ENCODE data around the gene KCNK3. TPM values are rescaled to one million over a fixed set of nuclear protein-coding genes. Genes with fewer than 3 reads are reported as not detected.

KCNK3 gene
- total and polyA plus RNA-seq, 2 of the 13 experiments (the other 11 are each of a cell fraction or from before 2014, with no cell fraction given) = not detected

DNA sequence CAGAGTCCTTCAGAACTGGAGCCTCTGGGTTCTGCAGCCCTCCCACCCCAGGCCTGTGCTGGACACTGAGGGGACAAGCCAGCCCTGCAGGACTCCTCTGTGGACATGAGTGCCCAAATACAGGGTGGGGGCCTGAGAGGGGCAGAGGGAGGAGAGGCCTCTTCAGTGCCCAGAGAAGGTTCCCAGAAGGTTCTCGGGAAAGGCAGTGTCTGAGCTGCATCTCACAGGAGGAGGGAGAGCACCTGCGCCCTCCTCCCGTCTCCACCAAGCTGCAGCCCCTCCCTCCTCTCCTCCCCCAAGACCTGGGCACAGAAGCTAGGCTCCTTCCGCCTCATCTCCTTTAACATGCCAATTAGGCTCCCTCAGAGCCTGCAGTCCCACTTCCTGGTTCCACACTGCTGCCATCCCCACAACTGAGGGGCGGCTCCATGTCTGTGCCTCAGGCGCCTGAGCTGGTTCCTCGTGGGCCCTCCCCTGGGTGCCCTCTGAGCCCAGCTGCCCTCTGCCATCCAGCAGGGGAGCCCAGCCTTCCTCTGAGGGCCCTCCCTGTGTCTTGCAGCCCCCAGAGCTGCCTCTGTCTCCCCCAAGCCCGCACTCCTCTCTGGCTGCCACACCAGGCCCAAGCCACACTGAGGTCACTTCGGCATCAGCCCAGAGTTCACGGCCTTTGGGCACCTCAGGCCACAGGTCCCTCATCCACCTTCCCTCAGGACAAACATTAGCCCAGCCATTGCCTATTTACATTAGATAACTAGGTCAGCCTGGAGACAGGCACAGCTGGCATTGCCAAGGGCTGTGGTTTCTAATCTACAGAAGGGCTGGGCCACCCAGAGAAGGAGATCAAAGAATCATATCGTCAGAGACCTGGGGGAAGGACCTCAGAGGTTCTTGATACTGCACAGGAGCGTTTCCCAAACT, 28.9 kb downstream of the KCNK3 start (continued):
- TF ChIP-seq HMGXB3 (CRISPR knock-in tag; IDR thresholded peaks at IDR 0.05; ENCODE audit: borderline replicate concordance) = peak; percentile 67; the same call in 1 of the 2 replicates
- TF ChIP-seq, protein P1, sequence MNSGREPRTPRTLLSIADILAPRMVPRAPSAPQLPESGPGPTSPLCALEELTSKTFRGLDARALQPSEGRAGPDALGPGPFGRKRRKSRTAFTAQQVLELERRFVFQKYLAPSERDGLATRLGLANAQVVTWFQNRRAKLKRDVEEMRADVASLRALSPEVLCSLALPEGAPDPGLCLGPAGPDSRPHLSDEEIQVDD (CRISPR knock-in tag; IDR thresholded peaks at IDR 0.05; ENCODE audit: borderline replicate concordance) = no peak
- TF ChIP-seq ISX (CRISPR knock-in tag; conservative IDR thresholded peaks at IDR 0.05) = no peak
- TF ChIP-seq, protein P2, sequence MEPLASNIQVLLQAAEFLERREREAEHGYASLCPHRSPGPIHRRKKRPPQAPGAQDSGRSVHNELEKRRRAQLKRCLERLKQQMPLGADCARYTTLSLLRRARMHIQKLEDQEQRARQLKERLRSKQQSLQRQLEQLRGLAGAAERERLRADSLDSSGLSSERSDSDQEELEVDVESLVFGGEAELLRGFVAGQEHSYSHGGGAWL (CRISPR knock-in tag; IDR thresholded peaks at IDR 0.05) = 0 out of 2 replicates have a peak, but pooled peaks have one; percentile 19
- TF ChIP-seq FOXM1 (CRISPR knock-in tag; IDR thresholded peaks at IDR 0.05) = no peak
- TF ChIP-seq NR2C2 (CRISPR knock-in tag; IDR thresholded peaks at IDR 0.05; ENCODE audit: borderline replicate concordance) = peak; percentile 74
- peak; percentile 99 for TF ChIP-seq HHEX (CRISPR knock-in tag; IDR thresholded peaks at IDR 0.05)
- no peak for TF ChIP-seq USF2 (IDR thresholded peaks at IDR 0.05; ENCODE audit: low read depth, low read length)
- no peak for TF ChIP-seq USF2 (CRISPR knock-in tag; IDR thresholded peaks at IDR 0.05; ENCODE audit: borderline replicate concordance)
- no peak for TF ChIP-seq ZNF296 (CRISPR knock-in tag; conservative IDR thresholded peaks at IDR 0.05)
- no peak; the same call in 1 of the 2 replicates for TF ChIP-seq CREM (IDR thresholded peaks at IDR 0.05)
- no peak for TF ChIP-seq CREM (CRISPR knock-in tag; IDR thresholded peaks at IDR 0.05)
- no peak for TF ChIP-seq ZNF557 (CRISPR knock-in tag; IDR thresholded peaks at IDR 0.05)
- no peak for TF ChIP-seq ZFP82 (CRISPR knock-in tag; IDR thresholded peaks at IDR 0.05; ENCODE audit: borderline replicate concordance)
- TF ChIP-seq SOX6 (IDR thresholded peaks at IDR 0.05) = no peak
- peak; percentile 50 for TF ChIP-seq SOX6 (CRISPR knock-in tag; IDR thresholded peaks at IDR 0.05)
- peak; percentile 77; the same call in 1 of the 2 replicates for TF ChIP-seq CBX5 (CRISPR knock-in tag; IDR thresholded peaks at IDR 0.05; ENCODE audit: borderline replicate concordance)
- TF ChIP-seq ATF2 (CRISPR knock-in tag; IDR thresholded peaks at IDR 0.05) = peak; percentile 30; the same call in 1 of the 2 replicates
- TF ChIP-seq, protein P3, sequence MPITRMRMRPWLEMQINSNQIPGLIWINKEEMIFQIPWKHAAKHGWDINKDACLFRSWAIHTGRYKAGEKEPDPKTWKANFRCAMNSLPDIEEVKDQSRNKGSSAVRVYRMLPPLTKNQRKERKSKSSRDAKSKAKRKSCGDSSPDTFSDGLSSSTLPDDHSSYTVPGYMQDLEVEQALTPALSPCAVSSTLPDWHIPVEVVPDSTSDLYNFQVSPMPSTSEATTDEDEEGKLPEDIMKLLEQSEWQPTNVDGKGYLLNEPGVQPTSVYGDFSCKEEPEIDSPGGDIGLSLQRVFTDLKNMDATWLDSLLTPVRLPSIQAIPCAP (CRISPR knock-in tag; IDR thresholded peaks at IDR 0.05; ENCODE audit: low read depth) = no peak

All from HepG2 (cell line).